HG03095 (cell line): ENCODE results near the gene ICOS.

Source experiments
- ATAC-seq: cut with Tn5 transposase; IDR thresholded peaks from one replicate; pipeline ENCODE4 v1.9.1; 2021; ENCODE audit warnings: moderate library complexity; ENCODE audit not compliant: unreplicated experiment

The ICOS gene, protein sequence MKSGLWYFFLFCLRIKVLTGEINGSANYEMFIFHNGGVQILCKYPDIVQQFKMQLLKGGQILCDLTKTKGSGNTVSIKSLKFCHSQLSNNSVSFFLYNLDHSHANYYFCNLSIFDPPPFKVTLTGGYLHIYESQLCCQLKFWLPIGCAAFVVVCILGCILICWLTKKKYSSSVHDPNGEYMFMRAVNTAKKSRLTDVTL

DNA sequence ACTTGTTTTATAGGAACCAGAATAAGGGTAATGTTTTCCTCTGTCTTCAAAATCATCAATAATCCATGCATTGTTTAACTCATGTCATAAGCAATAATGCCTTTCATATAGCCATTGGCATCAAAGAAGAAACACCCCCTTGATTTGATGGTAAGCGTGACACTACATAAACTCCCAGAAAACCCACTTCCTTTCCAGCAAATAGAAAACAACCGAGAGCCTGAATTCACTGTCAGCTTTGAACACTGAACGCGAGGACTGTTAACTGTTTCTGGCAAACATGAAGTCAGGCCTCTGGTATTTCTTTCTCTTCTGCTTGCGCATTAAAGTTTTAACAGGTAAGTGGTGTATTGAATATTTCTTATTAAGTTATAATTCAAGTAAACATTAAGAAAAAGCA, at the start of gene ICOS:
TSS of gene ICOS (plus strand) at position 229 of the 400 bp plus-strand sequence. CDS start at position 281, 52 bp downstream.
- no peak for ATAC-seq

GRCh38 chr2:203887677-203888076, 48.9 kb upstream of the ICOS start:
- ATAC-seq, result no peak

DNA sequence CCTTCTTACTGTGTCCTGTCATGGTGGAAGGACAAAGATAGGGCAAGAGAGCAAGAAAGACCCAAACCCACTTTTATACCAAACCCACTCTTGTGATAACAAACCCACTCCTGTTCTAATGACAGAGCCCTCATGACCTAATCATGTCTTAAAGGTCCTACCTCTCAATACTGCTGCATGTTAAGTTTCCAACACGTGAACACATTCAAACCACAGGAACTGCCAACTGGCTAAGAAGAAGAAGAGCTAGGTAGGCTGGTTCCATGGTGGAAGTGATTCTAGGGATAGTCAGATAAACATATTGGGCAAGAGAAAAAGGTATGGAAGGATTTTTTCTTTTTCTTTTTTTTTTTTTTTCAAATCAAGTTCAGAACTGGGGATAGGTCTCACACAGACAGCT, 47.0 kb upstream of the ICOS start:
- no peak for ATAC-seq

- ATAC-seq, result no peak
These were observed 46.6 kb upstream of the ICOS start for GRCh38 chr2:203889944-203890343.

GRCh38 chr2:203890733-203891132, 45.8 kb upstream of the ICOS start:
- no peak for ATAC-seq

DNA sequence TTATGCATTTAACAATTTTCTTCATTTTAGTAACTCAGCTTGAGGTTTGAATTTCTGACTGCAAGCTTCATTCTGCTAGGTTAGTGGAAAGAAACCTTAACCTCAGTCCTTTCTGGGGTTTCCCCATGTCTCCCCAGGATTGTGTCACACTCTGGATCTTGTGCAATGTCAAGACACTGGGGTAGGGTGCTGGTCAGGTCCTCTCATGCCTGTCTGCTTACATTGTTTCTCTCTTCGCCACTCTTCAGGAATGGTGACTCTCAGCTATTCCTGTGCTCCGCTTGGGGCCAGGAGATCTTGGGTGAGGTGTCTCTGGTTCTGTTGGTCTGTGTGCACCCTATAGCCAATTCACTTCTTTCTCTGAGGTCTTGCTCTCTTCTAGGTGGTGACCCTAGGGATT, 45.1 kb upstream of the ICOS start:
- ATAC-seq, result no peak

DNA sequence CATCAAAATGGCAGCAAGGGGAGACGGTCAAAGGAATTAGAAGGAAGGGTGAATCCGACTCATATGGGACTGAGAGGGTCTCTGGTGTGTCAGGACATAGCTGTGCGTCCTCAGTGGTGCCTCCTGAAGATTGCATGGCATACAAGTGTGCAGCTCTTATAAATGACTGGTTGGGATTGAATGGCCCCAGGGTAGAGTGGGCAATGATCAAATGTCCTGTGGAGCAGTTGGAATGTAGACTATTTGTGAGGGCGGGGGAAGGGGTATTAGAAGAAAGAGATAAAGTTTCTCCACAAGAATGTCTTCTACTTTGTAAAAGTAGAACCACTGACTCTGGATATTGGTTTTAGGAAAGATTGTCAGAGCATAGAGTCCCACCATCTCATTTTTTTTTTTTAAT, 44.4 kb upstream of the ICOS start:
- ATAC-seq, result no peak

GRCh38 chr2:203893401-203893800, 43.2 kb upstream of the ICOS start:
- ATAC-seq, result no peak

- no peak for ATAC-seq
These were observed 42.7 kb upstream of the ICOS start for GRCh38 chr2:203893840-203894239.

- no peak for ATAC-seq
These were observed 42.3 kb upstream of the ICOS start for GRCh38 chr2:203894262-203894661.

DNA sequence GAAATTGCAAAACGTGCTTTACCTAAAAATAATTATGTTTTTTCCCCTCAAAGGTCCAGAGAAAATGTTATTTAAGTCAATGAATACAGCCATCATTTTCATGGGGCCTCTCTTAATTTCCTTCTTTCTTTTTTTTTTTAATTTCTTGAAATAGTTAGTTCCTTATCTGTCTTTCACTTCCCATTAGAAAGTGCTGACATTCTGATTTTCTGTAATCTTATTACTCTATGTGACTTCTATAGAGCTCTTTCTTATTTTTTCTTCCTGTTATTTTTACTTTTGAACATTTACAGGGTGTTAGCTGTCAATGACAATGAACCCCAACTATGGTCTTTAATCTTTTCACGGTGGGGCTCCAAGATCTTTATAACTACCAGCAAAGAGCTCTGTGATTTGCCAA, 39.0 kb upstream of the ICOS start:
- no peak for ATAC-seq

DNA sequence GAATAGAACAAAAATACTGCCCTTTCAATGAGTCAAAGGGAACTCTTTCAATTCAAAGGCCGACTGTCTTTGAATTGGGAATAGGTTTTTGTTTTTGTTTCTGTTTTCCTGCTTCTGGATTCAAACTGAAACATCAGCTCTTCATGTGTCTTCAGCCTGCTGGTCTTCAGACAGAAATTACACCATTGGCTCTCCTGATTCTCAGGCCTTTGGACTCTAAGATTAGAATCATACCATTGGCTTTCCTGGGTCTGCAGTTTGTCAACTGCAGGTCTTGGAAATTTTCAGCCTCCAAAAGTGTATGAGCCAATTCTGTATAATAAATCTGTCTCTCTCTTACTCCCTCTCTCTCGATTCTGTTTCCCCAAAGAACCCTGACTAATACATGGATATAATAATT, 37.9 kb upstream of the ICOS start:
- no peak for ATAC-seq

- ATAC-seq, result no peak
These were observed 36.3 kb upstream of the ICOS start for GRCh38 chr2:203900253-203900652.

- no peak for ATAC-seq
These were observed 32.5 kb upstream of the ICOS start for GRCh38 chr2:203904022-203904421.

DNA sequence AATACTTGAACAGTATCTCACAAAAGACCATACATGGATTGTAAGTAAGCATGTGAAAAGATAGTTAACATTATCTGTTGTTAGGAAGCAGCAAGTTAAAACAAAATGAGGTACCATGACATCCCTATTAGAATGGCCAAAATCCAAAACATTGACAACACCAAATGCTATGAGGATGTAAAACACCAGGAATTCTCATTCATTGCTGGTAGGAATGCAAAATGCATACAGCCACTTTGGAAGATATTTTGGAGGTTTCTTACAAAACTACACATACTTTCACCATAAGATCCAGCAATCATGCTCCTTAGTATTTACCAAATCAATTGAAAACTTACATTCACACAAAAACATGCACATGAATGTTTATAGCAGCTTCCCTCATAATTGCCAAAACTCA, 30.9 kb upstream of the ICOS start:
- ATAC-seq, result no peak

DNA sequence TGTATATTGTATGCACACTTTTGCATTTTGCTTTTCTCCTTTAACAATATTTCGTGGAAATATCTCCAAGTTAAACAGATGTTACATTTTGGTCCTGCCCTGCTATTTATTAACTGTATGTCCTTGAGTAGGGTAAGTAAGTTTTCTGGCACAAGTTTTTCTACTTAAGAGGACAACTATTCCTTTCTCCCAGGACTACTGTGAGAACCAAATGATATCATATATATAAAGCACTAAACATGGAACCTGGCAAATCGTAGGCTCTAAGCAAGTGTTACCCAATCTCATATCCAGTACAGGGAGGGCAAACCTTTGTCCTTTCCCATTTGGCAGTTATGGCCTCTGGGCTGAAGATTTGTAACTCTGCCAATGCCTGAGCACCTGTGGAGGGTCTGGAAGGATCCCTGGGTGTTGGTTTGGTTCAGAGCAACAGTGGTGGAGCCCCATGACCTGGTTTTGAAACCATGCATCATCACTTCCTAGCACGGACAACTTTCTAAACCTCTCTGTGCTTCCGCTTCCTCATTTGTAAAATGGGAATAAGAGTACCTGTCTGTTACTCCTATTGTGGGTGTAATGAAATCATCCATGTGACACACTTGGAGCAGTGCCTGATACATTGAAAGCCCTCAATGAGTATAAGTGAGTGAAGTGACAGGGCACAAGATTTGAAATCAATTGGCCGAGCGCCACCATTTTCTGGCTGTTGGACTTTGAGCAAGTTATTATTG, 28.3 kb upstream of the ICOS start:
- no peak for ATAC-seq

DNA sequence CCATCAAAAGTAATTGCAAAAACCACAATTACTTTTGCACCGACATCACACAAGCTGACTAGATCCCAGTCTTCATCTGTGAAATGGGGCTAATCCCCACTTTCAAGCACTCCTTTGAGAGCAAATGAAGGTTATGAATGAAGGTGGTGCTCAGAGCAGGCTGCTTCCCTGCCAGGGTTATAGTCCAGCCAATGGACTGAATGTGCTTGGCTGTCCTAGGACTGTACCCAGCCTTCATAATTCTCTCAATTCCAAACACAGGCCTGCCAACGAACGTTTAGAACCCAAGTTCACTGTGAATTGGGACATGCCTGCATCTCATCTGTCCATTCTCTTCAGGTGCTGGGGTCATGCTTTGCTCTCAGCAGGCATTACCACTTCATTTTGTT, 27.8 kb upstream of the ICOS start:
- no peak for ATAC-seq

- ATAC-seq, result no peak
These were observed 27.1 kb upstream of the ICOS start for GRCh38 chr2:203909261-203909967.

DNA sequence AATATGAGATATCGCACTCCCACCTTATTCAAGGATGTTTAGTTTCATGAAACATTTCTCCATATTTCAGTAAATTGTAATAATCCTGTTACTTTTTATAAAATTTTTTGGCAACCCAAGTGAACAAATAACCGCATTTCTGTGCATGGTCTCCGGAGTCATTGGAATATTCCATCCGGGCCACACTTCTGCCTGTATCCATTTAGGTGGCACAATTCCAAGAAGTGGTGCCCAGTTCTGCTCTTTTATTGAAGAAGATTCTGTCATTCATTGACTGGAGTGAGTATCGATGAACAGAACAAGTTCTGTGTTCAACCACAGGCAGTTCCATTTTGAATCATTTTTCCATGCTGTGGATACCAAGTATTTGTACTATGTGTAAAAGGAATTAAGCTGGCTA, 26.6 kb upstream of the ICOS start:
- ATAC-seq, result no peak

GRCh38 chr2:203913947-203914346, 22.6 kb upstream of the ICOS start:
- no peak for ATAC-seq

- no peak for ATAC-seq
These were observed 21.9 kb upstream of the ICOS start for GRCh38 chr2:203914546-203915182.

DNA sequence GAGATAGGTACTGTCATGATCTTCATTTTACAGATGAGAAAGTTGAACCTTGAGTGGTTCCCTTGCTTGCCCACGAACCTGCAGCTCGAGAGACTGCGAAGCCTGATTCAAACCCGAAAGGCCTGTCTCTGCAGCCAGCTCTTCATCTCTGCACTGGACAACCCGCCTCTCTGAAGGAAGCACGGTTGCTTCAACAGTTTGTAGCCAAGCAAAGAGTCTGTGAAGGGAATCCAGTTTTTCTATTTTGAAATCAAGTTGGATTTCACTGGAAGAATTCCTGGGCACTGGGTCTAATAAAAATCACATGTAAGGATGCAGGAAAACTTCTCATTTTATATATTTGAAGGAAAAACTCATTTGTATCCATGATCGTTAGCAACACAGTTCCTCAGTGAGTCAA, 21.3 kb upstream of the ICOS start:
- ATAC-seq, result no peak
